Measurements from ENCODE around the gene FGD4.

DNA sequence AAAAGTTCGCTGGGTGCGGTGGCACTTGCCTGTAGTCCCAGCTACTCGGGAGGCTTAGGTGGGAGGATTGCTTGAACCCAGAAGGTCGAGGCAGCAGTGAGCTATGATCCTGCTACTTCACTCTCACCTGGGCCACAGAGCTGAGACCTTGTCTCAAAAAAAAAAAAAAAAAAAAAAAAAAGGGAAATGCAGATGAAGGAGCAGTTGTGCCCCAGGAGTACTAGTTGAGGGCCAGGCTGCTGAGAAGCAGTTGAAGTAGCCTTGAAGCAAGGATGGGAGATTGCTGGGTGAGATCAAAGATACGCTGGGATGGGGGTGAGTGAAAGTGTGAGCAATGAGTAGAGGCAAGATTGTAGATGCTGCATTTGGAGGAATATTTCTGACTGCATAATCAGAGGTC is 186.3 kb downstream of the FGD4 start:
- TF ChIP-seq, protein P1, sequence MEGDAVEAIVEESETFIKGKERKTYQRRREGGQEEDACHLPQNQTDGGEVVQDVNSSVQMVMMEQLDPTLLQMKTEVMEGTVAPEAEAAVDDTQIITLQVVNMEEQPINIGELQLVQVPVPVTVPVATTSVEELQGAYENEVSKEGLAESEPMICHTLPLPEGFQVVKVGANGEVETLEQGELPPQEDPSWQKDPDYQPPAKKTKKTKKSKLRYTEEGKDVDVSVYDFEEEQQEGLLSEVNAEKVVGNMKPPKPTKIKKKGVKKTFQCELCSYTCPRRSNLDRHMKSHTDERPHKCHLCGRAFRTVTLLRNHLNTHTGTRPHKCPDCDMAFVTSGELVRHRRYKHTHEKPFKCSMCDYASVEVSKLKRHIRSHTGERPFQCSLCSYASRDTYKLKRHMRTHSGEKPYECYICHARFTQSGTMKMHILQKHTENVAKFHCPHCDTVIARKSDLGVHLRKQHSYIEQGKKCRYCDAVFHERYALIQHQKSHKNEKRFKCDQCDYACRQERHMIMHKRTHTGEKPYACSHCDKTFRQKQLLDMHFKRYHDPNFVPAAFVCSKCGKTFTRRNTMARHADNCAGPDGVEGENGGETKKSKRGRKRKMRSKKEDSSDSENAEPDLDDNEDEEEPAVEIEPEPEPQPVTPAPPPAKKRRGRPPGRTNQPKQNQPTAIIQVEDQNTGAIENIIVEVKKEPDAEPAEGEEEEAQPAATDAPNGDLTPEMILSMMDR (IDR thresholded peaks at IDR 0.05) = no peak
- no peak for TF ChIP-seq POLR2A (IDR thresholded peaks at IDR 0.05)

All from body of pancreas (tissue), 4 donors.